HepG2 (cell line): ENCODE measurements around the gene GJA8. TPM values are rescaled to one million over a fixed set of nuclear protein-coding genes. Genes with fewer than 3 reads are reported as not detected.

Experiments
- SP4 ChIP-seq: sonication (generic); formaldehyde crosslinking; IDR thresholded peaks from 2 replicates; pipeline ENCODE4 v1.8.1; 2023; ENCODE audit warnings: mild to moderate bottlenecking, missing genetic modification reagents
- STAG1 ChIP-seq: sonication (generic); formaldehyde crosslinking; IDR thresholded peaks from 2 replicates; pipeline ENCODE4 v1.4.0; 2020; ENCODE audit warnings: missing genetic modification reagents
- TCF7L2 ChIP-seq: IDR thresholded peaks from 2 replicates; pipeline ENCODE4 v1.6.1; 2011; ENCODE audit warnings: mild to moderate bottlenecking, low read depth, low read length, moderate library complexity
- ZBTB40 ChIP-seq, 2 experiments: fragments of 450-650 bp in 1 of 2; sonication (generic) in 1 of 2; formaldehyde crosslinking in 1 of 2; IDR thresholded peaks; 2 replicates each; pipeline versions ENCODE4 v1.6.1 to v1.8.0; 2016 to 2022; ENCODE audit warnings: antibody characterized with exemption in 1 of 2, mild to moderate bottlenecking in 1 of 2, missing genetic modification reagents in 1 of 2
- polyA plus RNA-seq, 8 experiments: library from polyadenylated mRNA; depleted of rRNA in 3 of 8; stranded (reverse) in 7 of 8; unstranded in 1 of 8; fragments of >200 nt; fragmentation: Illumina TruSeq in 4 of 8; extraction: Trizol in 4 of 8; gene quantifications; 2 replicates each; pipeline versions ENCODE4 v1.2.1 to v1.2.3, GENCODE V29; 2011 to 2016; ENCODE audit warnings: low read depth in 4 of 8, missing spikeins in 1 of 8, mixed read lengths in 1 of 8; ENCODE audit not compliant: insufficient read depth in 1 of 8
- total RNA-seq, 5 experiments: library from RNA; depleted of rRNA; stranded (reverse); fragments of >200 nt; fragmentation: Illumina TruSeq; extraction: Trizol; gene quantifications; 2 replicates each; pipeline ENCODE4 v1.2.3, GENCODE V29; 2016; ENCODE audit warnings: low read depth in 1 of 5

GJA8 gene
- total and polyA plus RNA-seq, 2 of the 13 experiments (the other 11 are each of a cell fraction or from before 2014, with no cell fraction given), result not detected

GRCh38 chr1:147892216-147892615 is 10.4 kb upstream of the GJA8 start (continued):
- TF ChIP-seq ZBTB40 (IDR thresholded peaks at IDR 0.05), result no peak
- TF ChIP-seq ZBTB40 (CRISPR knock-in tag; IDR thresholded peaks at IDR 0.05), result no peak
- no peak for TF ChIP-seq SP4
- TF ChIP-seq STAG1 (CRISPR knock-in tag), result peak; percentile 23; the same call in 1 of the 2 replicates
- no peak for TF ChIP-seq TCF7L2
